ENCODE data around the gene NTHL1.

Gene NTHL1

DNA sequence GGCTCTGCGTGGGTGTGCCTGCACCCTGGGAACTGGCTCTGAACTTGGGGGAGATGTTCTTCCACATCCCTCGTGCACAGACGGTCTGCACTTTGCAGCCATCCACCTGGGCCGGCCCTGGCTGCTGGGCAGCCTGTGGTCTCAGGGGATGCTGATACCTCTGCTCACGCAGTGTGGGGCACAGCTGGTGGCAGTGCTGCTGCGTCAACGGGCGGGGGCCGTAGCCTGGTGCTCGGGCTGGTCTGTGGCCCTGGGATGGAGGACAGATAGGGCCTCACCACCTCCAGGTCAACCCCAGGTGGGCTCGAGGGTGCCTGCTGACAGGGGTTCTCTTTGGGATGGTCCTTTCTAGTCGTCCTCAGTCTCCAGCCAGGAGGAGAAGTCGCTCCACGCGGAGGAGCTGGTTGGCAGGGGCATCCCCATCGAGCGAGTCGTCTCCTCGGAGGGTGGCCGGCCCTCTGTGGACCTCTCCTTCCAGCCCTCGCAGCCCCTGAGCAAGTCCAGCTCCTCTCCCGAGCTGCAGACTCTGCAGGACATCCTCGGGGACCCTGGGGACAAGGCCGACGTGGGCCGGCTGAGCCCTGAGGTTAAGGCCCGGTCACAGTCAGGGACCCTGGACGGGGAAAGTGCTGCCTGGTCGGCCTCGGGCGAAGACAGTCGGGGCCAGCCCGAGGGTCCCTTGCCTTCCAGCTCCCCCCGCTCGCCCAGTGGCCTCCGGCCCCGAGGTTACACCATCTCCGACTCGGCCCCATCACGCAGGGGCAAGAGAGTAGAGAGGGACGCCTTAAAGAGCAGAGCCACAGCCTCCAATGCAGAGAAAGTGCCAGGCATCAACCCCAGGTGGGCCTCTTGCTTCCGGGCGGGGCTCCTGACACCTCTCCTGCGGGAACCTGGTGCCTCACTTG, 36.5 kb upstream of the NTHL1 start:
- no peak for DNase-seq (ENCODE audit: low read depth)

DNA sequence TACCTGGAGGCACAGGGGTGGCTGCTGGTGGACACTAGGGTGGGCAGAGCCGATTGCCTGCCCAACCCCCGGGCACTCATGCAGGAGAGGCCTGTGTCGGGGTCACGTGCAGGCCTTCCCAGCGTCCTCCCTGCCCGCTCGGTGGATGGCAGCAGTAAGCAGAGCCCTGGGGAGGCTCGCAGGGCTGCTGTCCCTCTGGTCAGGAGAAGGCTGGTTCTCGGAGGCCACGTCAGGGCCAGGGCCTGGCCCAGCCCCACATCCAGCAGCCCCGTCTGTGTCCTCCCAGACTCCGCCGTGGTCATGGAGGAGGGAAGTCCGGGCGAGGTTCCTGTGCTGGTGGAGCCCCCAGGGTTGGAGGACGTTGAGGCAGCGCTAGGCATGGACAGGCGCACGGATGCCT, 35.8 kb upstream of the NTHL1 start:
- no peak for DNase-seq (ENCODE audit: low read depth)

DNA sequence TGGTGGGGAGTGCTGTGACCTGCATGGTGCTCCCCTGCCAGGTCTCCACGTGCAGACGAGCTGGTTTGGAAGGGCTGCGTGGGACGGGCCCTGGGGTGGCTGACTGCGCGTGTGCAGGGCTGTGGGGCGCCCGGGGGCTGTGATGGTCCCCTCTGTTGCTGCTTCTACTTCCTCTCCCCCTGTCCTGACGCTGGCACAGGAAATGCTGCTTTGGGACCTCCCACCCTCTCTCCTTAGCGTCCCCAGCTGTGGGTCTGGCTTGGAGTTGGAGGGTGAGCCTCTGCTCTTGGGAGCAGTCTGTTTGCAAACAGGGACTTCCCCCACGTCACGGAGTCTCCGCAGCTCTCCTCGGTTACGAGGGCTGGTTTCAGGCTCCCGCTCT, 35.3 kb upstream of the NTHL1 start:
- no peak for DNase-seq (ENCODE audit: low read depth)

DNA sequence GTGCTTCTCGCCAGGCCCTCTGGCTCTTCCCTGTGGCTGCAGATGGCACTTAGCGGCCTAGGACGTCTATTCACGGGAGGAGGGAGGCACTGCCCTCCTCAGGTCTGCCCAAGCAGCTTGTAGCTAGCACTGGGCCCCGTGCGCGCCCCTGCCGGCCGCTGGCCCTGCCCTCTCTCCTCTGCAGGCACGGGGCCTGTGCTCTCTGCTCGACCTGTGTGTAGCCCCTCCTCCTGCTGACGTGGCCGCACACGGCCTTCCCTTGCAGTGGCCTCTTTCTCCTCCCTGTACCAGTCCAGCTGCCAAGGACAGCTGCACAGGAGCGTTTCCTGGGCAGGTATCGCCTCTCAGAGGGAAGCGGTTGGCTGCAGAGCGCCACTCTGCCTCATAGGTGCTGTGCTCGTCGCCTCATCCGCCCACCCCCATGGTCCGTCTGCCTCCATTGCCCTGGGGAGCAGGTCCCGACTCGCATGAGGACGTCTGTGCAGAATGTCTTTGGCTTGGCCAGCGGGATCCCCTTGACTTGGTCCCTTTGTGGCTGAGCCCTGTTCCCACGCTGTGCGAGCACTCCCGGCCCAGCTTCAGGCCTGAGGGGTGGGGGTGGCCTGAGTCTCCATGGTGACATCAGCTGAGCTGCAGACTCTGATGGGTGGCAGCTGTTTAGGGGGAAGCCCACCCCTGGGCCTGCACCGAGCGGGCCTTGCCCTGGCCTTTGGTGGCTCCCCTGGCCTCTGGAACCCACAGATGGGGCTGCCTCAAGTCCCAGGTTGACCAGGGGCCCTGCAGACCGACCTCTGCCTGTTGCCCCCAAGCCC, 34.7 kb upstream of the NTHL1 start:
- DNase-seq (ENCODE audit: low read depth), result no peak

DNA sequence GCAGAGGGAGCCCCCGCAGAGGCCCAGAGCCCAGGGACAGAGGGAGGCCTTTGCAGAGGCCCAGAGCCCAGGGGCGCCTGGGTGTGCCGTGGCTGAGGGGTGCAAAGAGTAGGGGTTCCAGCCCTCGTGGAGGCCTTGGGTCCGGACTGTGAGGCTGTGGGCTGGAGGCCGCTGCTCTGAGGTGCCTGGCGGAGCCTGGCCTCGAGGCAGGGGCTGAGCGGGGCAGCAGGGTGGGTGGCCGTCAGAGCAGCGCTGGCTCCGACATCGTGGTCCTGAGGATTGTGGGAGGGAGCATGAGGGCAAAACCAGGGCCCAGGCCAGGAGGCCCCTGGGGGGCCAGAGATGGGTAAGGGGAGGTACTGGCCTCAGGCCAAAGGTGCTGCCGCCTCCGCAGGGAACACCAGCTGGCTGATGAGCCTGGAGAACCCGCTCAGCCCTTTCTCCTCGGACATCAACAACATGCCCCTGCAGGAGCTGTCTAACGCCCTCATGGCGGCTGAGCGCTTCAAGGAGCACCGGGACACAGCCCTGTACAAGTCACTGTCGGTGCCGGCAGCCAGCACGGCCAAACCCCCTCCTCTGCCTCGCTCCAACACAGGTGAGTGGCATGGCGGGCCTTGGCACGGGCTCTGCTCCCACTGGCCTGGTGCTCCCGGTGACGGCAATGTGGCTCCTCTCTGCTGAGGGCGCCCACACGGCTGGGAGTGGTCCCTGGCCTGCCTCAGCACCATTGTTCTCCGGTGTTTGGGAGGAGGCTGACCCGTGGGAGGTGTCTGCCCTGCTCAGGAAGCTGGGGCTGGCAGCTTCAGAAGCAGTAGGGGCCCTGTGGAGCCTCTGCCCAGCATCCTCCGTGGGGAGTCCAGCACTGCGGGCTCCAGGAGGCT, 33.8 kb upstream of the NTHL1 start:
- no peak for DNase-seq (ENCODE audit: low read depth)

DNA sequence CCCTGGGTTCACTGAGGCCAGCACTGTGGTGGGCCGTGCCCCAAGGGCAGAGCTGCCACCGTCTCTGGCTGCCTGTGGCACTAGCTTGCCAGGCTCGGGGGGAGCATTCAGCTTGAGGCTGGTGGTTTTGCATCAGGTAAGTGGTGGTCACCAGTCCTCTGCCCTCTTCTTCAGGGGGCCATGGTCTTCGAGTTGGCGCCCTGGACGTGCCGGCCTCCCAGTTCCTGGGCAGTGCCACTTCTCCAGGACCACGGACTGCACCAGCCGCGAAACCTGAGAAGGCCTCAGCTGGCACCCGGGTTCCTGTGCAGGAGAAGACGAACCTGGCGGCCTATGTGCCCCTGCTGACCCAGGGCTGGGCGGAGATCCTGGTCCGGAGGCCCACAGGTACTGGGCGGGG, 32.4 kb upstream of the NTHL1 start:
- DNase-seq (ENCODE audit: low read depth), result no peak

DNA sequence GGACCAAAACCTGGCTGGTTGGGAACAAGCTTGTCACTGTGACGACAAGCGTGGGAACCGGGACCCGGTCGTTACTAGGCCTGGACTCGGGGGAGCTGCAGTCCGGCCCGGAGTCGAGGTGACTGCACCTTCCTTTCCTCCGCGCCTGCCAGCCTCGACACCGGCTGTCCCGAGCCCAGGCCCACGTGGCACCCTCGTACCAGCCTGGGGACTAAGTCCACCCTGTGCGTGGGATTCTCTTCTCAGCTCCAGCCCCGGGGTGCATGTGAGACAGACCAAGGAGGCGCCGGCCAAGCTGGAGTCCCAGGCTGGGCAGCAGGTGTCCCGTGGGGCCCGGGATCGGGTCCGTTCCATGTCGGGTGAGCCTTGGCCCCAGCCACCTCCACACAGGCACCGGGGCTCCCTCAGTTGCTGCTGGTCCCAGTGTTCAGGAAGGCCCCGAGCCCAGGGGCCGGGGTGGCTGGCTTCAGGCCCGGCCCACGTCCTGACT, 31.7 kb upstream of the NTHL1 start:
- DNase-seq (ENCODE audit: low read depth), result no peak

DNA sequence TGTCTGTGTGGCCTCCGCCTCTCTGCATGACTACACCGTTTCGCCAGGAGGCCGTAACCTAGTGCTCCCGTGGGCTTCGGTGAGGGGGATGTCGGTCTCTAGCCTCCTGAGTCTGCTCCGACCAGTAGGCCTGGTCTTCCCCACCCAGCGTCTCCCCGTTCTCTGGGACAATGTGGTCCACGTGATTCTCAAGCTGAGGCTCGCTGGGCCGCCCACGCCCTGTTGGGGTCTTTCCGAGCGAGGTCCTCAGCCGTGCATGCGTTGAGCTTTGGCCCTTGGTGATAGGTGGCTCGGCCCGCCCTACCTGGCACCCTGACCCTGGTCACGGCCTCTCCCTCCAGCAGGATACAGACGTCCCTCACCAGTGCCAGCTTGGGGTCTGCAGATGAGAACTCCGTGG, 31.1 kb upstream of the NTHL1 start:
- DNase-seq (ENCODE audit: low read depth), result no peak

DNA sequence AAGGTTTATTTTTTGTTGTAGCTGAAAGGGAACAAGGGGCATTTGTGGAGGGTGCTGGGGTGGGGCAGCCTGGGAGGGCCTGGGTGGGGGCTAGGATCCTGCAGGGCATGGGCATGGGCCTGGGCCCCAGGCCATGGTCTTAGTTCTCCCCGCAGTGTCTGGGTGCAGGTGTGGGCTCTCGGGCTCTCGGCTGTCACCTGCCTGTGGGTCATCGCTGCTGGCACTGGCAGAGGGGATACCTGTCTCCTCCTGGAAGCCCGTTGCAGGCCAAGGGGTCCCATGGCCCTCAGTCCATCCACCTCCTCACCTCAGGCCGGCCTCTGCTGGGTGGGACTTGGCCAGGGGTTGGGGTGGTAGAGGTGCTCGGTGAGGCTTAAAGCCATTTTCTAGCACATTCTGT, 30.5 kb upstream of the NTHL1 start:
- no peak for DNase-seq (ENCODE audit: low read depth)

DNA sequence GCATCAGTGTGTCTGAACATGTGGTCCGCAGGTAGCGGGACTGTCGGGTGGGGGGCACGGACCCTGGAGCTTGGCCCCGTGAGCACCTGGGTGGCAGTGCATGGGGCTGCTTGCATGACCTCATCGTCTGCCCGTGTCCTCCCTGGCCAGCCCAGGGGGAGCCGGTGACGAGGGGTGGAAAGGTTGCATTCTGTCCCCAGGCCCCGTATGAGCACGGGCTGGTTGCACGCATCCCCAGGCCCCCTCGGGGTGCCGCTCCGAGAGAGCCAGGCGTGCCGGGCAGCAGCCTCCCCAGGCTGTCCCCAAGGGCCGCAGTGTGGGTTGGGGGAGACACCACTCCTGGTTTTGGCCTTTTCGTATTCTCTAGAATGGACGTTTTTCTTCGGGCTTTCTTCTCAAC, 30.1 kb upstream of the NTHL1 start:
- no peak for DNase-seq (ENCODE audit: low read depth)

DNA sequence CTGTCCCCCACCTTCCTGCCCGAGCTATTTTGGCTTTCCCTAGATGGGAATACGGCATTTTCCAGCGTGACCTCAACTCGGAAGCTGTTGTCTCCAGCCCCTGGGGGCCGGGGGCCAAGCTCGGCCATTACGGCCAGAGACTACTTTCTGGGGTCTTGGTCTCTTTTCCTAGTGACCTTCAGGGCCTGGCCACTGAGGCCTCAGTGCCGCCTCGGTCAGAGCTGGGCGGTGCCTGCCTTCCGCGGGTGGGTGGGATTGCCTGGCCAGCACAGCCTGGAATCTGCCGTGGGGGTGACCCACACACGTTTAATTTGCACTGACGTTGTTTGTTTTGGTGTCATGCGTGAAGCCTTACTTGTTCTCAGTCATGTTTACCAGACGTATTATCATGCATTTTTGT, 29.4 kb upstream of the NTHL1 start:
- no peak for DNase-seq (ENCODE audit: low read depth)

DNA sequence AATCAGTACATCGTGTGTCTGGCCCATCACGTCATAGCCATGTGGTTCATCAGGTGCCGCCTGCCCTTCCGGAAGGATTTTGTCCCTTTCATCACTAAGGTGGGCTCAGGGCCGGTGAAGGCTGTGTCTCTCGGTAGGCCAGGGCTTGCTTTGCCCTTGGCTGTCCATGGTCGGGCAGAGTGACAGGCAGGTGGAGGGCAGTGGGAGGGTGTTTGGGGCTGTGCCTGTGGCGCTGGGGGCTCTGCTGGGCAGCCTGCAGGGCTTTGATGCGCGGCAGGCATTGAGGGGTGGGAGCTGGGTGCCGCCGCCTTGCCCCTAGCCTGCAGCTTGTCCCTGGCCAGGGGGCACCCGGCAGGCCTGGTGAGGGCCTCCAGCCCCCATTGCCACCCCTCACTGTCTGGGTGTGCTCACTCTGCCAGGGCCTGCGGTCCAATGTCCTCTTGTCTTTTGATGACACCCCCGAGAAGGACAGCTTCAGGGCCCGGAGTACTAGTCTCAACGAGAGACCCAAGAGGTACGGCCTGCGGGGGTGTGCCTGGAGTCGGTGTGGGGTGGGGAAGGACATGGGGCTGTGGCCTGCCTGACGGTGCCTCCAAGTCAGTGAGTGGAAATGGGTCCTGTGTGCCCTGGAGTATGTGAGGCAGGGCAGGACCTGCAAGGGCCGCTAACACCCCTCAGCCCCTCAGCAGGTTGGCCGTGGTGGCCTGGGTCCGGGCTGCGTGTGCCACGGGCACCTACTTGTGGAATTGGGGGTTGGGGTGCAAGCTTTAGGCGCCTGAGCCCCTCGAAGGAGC, 28.6 kb upstream of the NTHL1 start:
- DNase-seq (ENCODE audit: low read depth), result no peak

DNA sequence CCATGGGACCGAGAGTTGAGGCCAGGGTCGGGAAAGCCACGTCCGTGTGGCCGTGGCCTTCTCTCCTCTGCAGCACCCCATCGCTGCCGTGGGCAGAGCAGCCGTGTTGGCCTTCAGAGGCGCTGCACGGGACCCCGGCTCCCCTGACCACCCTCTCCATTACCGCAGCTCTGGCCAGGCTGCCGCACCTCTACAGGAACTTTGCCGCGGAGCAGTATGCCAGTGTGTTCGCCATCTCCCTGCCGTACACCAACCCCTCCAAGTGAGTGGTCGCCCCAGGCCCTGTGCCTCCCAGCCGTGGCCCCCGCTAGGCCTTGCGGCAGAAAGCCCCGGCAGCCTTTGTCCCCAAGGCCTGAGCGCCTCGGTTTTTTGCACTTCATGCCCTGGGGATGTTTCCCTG, 28.0 kb upstream of the NTHL1 start:
- no peak for DNase-seq (ENCODE audit: low read depth)

DNA sequence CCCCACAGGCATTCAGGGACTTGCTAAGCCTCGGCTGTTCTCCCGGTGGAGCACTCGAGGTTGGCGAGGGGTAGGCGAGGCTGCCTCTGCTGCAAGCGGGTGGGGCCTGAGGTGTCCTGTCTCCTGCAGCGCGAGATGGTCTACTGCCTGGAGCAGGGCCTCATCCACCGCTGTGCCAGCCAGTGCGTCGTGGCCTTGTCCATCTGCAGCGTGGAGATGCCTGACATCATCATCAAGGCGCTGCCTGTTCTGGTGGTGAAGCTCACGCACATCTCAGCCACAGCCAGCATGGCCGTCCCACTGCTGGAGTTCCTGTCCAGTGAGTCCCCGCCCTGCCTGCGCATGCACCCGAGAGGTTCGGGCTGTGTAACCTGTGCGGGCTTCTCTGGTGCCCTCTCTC, 26.4 kb upstream of the NTHL1 start:
- no peak for DNase-seq (ENCODE audit: low read depth)

DNA sequence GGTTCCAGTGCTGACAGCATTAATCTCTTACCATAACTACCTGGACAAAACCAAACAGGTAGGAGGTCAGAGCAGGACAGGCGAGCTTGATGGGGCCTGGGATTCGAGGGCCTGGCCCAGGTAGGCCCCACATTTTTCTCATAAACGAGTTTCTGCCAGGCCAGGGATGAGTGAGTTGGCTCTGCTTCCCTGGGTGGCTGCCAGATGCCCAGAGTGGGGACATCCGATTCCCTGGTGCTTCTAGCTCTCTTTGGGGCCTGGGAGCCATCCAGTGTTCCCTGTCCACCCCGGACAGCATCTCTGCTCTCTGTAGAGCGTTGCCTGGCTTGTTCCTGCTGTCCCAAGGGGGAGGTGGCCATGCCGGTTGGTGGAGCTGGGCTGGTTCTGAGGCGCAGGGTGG, 25.3 kb upstream of the NTHL1 start:
- DNase-seq (ENCODE audit: low read depth), result no peak

DNA sequence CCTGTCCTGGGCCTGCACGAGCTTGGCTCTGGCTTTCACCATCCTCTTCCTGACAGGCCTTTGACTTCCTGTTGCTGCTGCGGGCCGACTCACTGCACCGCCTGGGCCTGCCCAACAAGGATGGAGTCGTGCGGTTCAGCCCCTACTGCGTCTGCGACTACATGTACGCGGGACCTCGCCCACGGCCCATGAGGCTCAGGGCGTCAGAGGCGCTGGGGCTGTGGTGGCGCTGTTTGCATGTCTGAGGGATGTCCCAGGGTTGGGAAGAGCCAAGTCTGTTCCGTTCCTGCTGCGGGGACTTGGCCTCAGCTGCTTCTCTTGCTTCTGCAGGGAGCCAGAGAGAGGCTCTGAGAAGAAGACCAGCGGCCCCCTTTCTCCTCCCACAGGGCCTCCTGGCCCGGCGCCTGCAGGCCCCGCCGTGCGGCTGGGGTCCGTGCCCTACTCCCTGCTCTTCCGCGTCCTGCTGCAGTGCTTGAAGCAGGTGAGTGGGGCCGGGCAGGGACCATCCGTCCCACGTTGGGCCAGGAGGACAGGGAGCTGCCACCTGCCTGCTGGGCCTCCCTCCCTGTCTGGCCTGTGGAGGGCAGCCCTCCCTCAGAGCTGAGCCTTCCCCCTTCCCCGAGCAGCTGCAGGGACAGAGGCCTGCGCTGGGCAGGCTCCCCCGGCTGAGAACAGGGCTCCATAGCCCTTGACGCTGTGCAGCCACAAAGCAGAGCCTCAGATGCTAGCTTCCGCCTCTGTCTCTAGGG, 24.0 kb upstream of the NTHL1 start:
- DNase-seq (ENCODE audit: low read depth), result no peak

DNA sequence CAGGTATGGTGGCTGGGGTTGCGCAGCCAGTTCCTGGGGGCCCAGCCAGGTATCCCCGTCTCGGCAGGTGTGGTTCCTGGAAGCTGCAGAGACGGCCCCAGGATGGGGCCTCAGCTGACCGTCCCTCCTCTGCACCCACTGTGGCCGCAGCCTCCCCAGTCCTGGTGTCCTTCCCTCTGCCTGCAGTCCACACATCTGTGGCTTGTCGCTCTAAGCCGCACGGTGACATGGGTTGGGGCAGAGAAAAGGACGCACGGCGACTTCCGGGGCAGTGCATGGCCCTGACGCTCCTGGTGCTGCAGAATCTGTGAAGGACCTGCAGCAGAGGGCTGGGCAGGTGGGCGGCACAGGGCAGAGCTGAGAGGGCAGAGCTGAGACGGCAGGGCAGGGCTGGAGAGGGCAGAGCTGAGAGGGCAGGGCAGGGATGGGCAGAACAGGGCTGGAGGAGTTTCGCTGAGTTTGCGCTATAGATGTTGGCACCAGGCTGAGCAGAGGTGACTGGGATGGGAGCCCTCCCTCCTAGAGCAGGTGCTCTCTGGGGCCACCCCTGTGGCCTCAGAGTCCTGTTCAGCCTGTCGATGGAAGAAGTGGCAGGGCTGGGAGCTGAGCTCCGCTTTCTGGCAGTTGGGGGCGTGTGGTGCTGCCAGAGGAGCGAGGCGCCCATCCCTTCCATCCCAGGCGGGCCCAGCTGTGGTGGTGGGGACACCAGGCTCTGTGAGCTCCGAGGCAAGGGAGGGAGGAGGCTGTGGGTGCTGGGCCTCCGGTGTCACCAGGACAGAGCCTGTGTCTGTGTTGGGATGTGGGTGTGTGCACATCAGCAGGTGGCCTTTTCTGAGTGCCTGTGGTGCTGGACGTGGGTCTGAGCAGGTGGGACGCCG, 23.2 kb upstream of the NTHL1 start:
- DNase-seq (ENCODE audit: low read depth), result no peak

DNA sequence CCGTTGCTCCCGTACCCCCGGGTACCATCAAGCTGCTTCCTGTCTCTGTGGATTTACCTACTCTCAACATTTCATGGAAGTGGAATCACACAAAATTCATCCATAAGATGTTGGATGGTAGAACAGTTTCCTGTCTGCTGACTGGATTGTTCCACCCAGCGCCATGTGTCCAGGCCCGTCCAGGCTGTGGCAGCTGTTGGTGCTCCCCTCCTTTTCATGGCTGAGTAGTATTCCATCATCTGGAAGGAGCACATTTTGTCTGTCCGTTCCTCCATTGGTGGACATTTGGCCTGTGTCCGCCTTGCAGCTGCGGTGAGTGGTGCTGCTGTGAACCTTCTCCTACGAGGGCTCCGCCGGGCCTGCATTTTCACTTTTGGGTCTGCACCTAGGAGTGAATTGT, 18.5 kb upstream of the NTHL1 start:
- no peak for DNase-seq (ENCODE audit: low read depth)

DNA sequence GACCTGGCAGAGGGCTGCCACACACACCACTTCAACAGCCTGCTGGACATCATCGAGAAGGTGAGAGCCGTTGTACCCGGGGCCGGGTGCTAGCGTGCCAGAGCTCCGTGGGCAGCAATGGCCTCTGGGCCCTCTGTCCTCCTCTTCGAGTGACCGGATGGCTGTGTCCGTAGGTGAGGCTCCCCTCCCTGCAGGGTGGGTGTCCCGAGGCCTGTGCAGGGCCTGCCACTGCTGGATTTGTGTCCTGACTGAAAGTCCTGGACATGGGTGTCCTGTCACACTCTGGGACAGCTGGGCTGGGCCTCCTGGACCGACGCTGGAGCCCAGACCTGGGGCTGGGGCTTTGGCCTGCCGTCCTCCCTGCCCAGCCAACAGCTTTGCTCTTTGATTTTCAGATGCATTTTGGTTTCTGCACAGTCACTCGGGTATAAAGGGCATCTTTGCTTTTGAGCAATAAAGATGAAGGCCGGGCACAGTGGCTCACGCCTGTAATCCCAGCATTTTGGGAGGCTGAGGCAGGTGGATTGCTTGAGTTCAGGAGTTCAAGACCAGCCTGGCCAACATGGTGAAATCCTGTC, 16.8 kb upstream of the NTHL1 start:
- DNase-seq (ENCODE audit: low read depth), result no peak

Measured in activated T-cell treated with anti-CD3 and anti-CD28 coated beads for 24 hours (primary cell).